Measurements from ENCODE around the gene DMBT1. TPM values are rescaled to one million over a fixed set of nuclear protein-coding genes. Genes with fewer than 3 reads are reported as not detected.

DMBT1 gene
- total RNA-seq, 2 experiments from 2014 or later = not detected

- no TSS peak for BruUV-seq (replicated peaks)
- TF ChIP-seq CTCF (conservative IDR thresholded peaks at IDR 0.05; ENCODE audit: low read length) (no peak), EZH2phosphoT487 (IDR thresholded peaks at IDR 0.05; ENCODE audit: borderline replicate concordance, low read depth, low read length) (no peak)
- CTCF ChIA-PET (ENCODE audit: unreplicated experiment) = no interaction called here
Measured at GRCh38 chr10:122521011-122521410, 39.5 kb upstream of the DMBT1 start.

GRCh38 chr10:122524811-122525210 is 35.7 kb upstream of the DMBT1 start:
- Histone ChIP-seq H4K20me1 (ENCODE audit: insufficient read depth, low read length) (no peaks in the 10 kb centered on the region), H3K27ac (ENCODE audit: low read depth, low read length, poor library complexity, severe bottlenecking) (no peak overlapping the region), H3K4me2 (ENCODE audit: low read length) (no peak overlapping the region), H3K4me1 (ENCODE audit: insufficient read depth, low read length, poor library complexity, severe bottlenecking) (no peaks in the 10 kb centered on the region), H3K9me3 (ENCODE audit: low read length) (no peaks in the 10 kb centered on the region), H2AFZ (ENCODE audit: low read length) (no peak overlapping the region), H3K79me2 (ENCODE audit: insufficient read depth, low read depth, low read length) (no peaks in the 10 kb centered on the region), H3K4me3 (ENCODE audit: low read depth, low read length, poor library complexity, severe bottlenecking) (no peak overlapping the region), H3K36me3 (ENCODE audit: insufficient read depth, low read length) (no peaks in the 10 kb centered on the region), H3K9me2 (ENCODE audit: insufficient read depth, low read length) (no peaks in the 10 kb centered on the region)
- intact Hi-C loops (cut with micrococcal nuclease; ENCODE audit: unreplicated experiment) = no loop called here
- TF ChIP-seq CTCF (conservative IDR thresholded peaks at IDR 0.05; ENCODE audit: low read length) (no peak), EZH2phosphoT487 (IDR thresholded peaks at IDR 0.05; ENCODE audit: borderline replicate concordance, low read depth, low read length) (no peak)
- ChIA-PET CTCF (ENCODE audit: unreplicated experiment) (no interaction called here), POLR2A (no interaction called here)
- no peak for DNase-seq (ENCODE audit: low spot score)
- no TSS peak for BruUV-seq (replicated peaks)

More at GRCh38 chr10:122521011-122521410, 39.5 kb upstream of the DMBT1 start:
- Histone ChIP-seq H3K4me3 (ENCODE audit: low read depth, low read length, poor library complexity, severe bottlenecking) (no peak overlapping the region), H3K9me3 (ENCODE audit: low read length) (no peaks in the 10 kb centered on the region), H2AFZ (ENCODE audit: low read length) (no peak overlapping the region), H3K4me2 (ENCODE audit: low read length) (no peak overlapping the region), H3K36me3 (ENCODE audit: insufficient read depth, low read length) (no peaks in the 10 kb centered on the region), H3K79me2 (ENCODE audit: insufficient read depth, low read depth, low read length) (no peaks in the 10 kb centered on the region), H3K4me1 (ENCODE audit: insufficient read depth, low read length, poor library complexity, severe bottlenecking) (no peaks in the 10 kb centered on the region), H3K9me2 (ENCODE audit: insufficient read depth, low read length) (no peaks in the 10 kb centered on the region), H4K20me1 (ENCODE audit: insufficient read depth, low read length) (no peaks in the 10 kb centered on the region), H3K27ac (ENCODE audit: low read depth, low read length, poor library complexity, severe bottlenecking) (no peak overlapping the region)
- intact Hi-C loops (cut with micrococcal nuclease; ENCODE audit: unreplicated experiment) = no loop called here
- POLR2A ChIA-PET = no interaction called here
- no peak for DNase-seq (ENCODE audit: low spot score)

GRCh38 chr10:122525788-122526187 is 34.8 kb upstream of the DMBT1 start:
- no peaks in the 10 kb centered on the region for H3K4me1 ChIP-seq (ENCODE audit: insufficient read depth, low read length, poor library complexity, severe bottlenecking)
- no peaks in the 10 kb centered on the region for H3K79me2 ChIP-seq (ENCODE audit: insufficient read depth, low read depth, low read length)
- no peak overlapping the region for H2AFZ ChIP-seq (ENCODE audit: low read length)
- intact Hi-C loops (cut with micrococcal nuclease; ENCODE audit: unreplicated experiment) = no loop called here
- no peak for TF ChIP-seq EZH2phosphoT487 (IDR thresholded peaks at IDR 0.05; ENCODE audit: borderline replicate concordance, low read depth, low read length)
- peak; percentile 40 for TF ChIP-seq CTCF (conservative IDR thresholded peaks at IDR 0.05; ENCODE audit: low read length)
- no TSS peak for BruUV-seq (replicated peaks)
- CTCF ChIA-PET (ENCODE audit: unreplicated experiment) = no interaction called here
- no peak for DNase-seq (ENCODE audit: low spot score)
- no peak overlapping the region for H3K4me2 ChIP-seq (ENCODE audit: low read length)
- H4K20me1 ChIP-seq (ENCODE audit: insufficient read depth, low read length) = no peaks in the 10 kb centered on the region
- H3K36me3 ChIP-seq (ENCODE audit: insufficient read depth, low read length) = no peaks in the 10 kb centered on the region
- no peaks in the 10 kb centered on the region for H3K9me2 ChIP-seq (ENCODE audit: insufficient read depth, low read length)
- POLR2A ChIA-PET = no interaction called here
- no peaks in the 10 kb centered on the region for H3K9me3 ChIP-seq (ENCODE audit: low read length)
- no peak overlapping the region for H3K27ac ChIP-seq (ENCODE audit: low read depth, low read length, poor library complexity, severe bottlenecking)
- no peak overlapping the region for H3K4me3 ChIP-seq (ENCODE audit: low read depth, low read length, poor library complexity, severe bottlenecking)

Measured in OCI-LY7 (cell line).